Ovary (tissue), 9 donors: ENCODE data around the gene GJD3. TPM values are rescaled to one million over a fixed set of nuclear protein-coding genes. Genes with fewer than 3 reads are reported as not detected.

Experiments used
- DNase-seq, 5 donors: peaks; one replicate each; pipeline ENCODE4 v3.0.0-alpha.2; 2019 to 2020
- H3K27ac ChIP-seq, 2 donors: fragments of 200-600 bp; one replicate each; pipeline versions ENCODE4 v1.5.1 to v1.8.0; 2019 to 2022
- H3K27me3 ChIP-seq: fragments of 200-600 bp; one replicate; pipeline ENCODE4 v1.8.0; 2022
- H3K36me3 ChIP-seq: fragments of 200-600 bp; sonication (generic); one replicate; pipeline ENCODE4 v1.5.1; 2019
- H3K4me1 ChIP-seq: one replicate; pipeline ENCODE4 v1.8.1; 2013; ENCODE audit warnings: mild to moderate bottlenecking, moderate library complexity; ENCODE audit not compliant: insufficient read depth
- H3K4me3 ChIP-seq: fragments of 200-600 bp; sonication (generic); one replicate; pipeline ENCODE4 v1.5.1; 2017
- H3K9me3 ChIP-seq, 2 donors: fragments of 200-600 bp in 1 of 2; sonication (generic) in 1 of 2; one replicate each; pipeline versions ENCODE4 v1.5.1 to v1.8.1; 2013 to 2019; ENCODE audit warnings: mild to moderate bottlenecking in 1 of 2, moderate library complexity in 1 of 2
- CTCF ChIP-seq, 3 donors: fragments of 450-650 bp in 2 of 3; fragments of 200-600 bp in 1 of 3; IDR thresholded peaks; one replicate each; pipeline versions ENCODE4 v1.5.1 to v1.8.0; 2016 to 2022; ENCODE audit warnings: antibody characterized with exemption in 3 of 3, mild to moderate bottlenecking in 1 of 3
- EP300 ChIP-seq: sonication (generic); formaldehyde crosslinking; IDR thresholded peaks from one replicate; pipeline ENCODE4 v1.6.1; 2017; ENCODE audit warnings: antibody characterized with exemption
- POLR2A ChIP-seq: fragments of 450-650 bp; IDR thresholded peaks from one replicate; pipeline ENCODE4 v1.6.1; 2017; ENCODE audit warnings: antibody characterized with exemption, mild to moderate bottlenecking, moderate library complexity
- WGBS, 3 donors: extraction: QIAGEN DNeasy Blood & Tissue Kit in 1 of 3; methylation state at CpG; one replicate each; pipeline versions ENCODE4 v1.1.5 to v1.1.7; 2013 to 2017; 5-methylcytosine and 5-hydroxymethylcytosine counted together
- intact Hi-C, 4 donors: fragments of 100-400 bp; cut with DNase I; formaldehyde crosslinking; loops; one replicate each; pipeline versions ENCODE4 v1.11.0 to v1.15.1; 2022 to 2023
- polyA plus RNA-seq, 2 donors: library from polyadenylated mRNA; stranded (reverse); fragments of 200-250 nt in 1 of 2; fragments of 350-450 nt in 1 of 2; fragmentation: Illumina TruSeq in 1 of 2; extraction: RNeasy Lipid Tissue Mini Kit (QIAGEN cat#74804) in 1 of 2; gene quantifications; one replicate each; pipeline ENCODE4 v1.2.3, GENCODE V29; 2013 to 2014
- total RNA-seq, 7 donors: library from RNA; depleted of rRNA in 2 of 7; stranded (reverse); fragments of >200 nt in 2 of 7; fragmentation: NEBNext Ultra II Directional in 3 of 7; extraction: Animal tissue kit (Norgen Biotek cat#: 25700) in 3 of 7; gene quantifications; one replicate each; pipeline versions ENCODE4 v1.1.0 to v1.2.4, GENCODE V29; 2016 to 2023
- donor health status: DM: no; HTN: no; CAD: no; lungs with moderate emphysema.
- donor health status: DM: no; HTN: no; CAD: no.
- donor health status: Bipolar disorder and iron deficiency.
- donor health status: DM: yes; HTN: yes; CAD: no.
- donor health status: DM: no; HTN: no; CAD: no.
- donor health status: DM: yes; HTN: yes; CAD: no.

The GJD3 gene
- total and polyA plus RNA-seq, 9 donors = 0.24 to 1.8 (median 0.87) TPM; not detected in 3

DNA sequence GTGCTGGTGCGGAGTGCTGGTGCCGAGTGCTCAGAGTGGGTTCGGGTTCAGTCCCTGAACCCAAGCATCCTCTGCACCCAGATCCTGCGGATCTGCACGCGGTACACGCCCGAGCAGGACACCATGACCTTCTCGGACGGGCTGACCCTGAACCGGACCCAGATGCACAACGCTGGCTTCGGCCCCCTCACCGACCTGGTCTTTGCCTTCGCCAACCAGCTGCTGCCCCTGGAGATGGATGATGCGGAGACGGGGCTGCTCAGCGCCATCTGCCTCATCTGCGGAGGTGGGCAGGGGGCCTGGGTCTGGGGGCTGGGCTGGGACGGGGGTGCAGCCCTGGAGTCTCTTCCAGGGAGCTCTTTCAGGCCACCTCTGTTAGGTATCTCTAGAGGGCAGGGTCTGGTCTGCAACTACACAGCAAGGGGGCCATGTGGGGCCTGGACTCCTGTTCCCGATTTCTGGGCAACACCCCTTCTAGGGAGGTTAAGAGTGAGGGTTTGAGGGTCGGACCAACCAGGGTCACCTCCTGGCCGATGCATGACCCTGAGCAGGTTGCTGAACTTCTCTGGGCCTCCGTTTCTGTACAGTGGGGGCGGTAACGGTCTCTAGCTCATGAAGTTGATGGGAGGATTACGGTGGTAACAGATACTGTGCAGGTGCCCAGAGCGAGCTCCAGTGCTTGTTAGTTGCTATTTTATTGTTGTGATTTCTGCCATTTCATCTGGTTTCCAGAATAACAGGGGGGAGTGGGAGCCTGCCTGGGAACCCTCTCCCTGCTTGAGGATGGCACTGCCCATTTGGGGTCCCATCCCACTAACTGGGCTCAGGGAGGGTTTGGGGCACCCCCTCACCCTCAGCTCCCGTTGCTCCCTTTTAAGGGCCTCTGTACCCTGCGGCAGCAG, 10.1 kb downstream of the GJD3 start:
- peak in 3 of 5 donors; percentile 28 to 44 (median 41) for DNase-seq
- H3K9me3 ChIP-seq = no peaks in the 10 kb centered on the region
- peaks cover 9% of the 10 kb centered on the region for H3K4me1 ChIP-seq
- 60 to 67% (median 64%) methylated on average over 30 of the region's 30 CpGs for WGBS, 3 donors
- no peaks in the 10 kb centered on the region for H3K27me3 ChIP-seq
- no peak overlapping the region for H3K27ac ChIP-seq
- no peak overlapping the region for H3K4me3 ChIP-seq
- intact Hi-C loops = loop anchor here (2.0 to 10.0 kb wide), 8 partner anchors 37 to 200 kb away; no protein-coding TSS in a partner anchor
- H3K36me3 ChIP-seq = no peaks in the 10 kb centered on the region
- TF ChIP-seq EP300 (no peak), CTCF (IDR thresholded peaks at IDR 0.05) (no peak), POLR2A (no peak)

GRCh38 chr17:40352779-40353394, 11.7 kb downstream of the GJD3 start:
- H3K4me3 ChIP-seq = no peak overlapping the region
- peaks cover 23% of the 10 kb centered on the region for H3K4me1 ChIP-seq
- H3K9me3 ChIP-seq = no peaks in the 10 kb centered on the region
- no peak overlapping the region for H3K27ac ChIP-seq
- WGBS, 3 donors = 78 to 87% (median 84%) methylated on average over 9 of the region's 9 CpGs
- no peaks in the 10 kb centered on the region for H3K27me3 ChIP-seq
- H3K36me3 ChIP-seq = no peaks in the 10 kb centered on the region
- DNase-seq = peak in 1 of 5 donors; percentile 16
- no peak for TF ChIP-seq CTCF (IDR thresholded peaks at IDR 0.05)
- TF ChIP-seq POLR2A = no peak
- TF ChIP-seq EP300 = no peak
- intact Hi-C loops = loop anchor here (2.0 to 10.0 kb wide), 7 partner anchors 36 to 202 kb away; partner anchors contain the start of gene RARA (in 1 of the 4)

- 73 to 78% (median 78%) methylated on average over 7 of the region's 7 CpGs for WGBS, 3 donors
- TF ChIP-seq CTCF (IDR thresholded peaks at IDR 0.05) (no peak), POLR2A (no peak), EP300 (no peak)
- intact Hi-C loops = loop anchor here (2.0 to 10.0 kb wide), 7 partner anchors 35 to 202 kb away; partner anchors contain the start of gene RARA (in 1 of the 4)
- H3K4me3 ChIP-seq = no peak overlapping the region
- DNase-seq = peak in 1 of 5 donors; percentile 28
- no peak overlapping the region for H3K27ac ChIP-seq
- no peaks in the 10 kb centered on the region for H3K9me3 ChIP-seq
- no peaks in the 10 kb centered on the region for H3K36me3 ChIP-seq
- H3K4me1 ChIP-seq = peaks cover 28% of the 10 kb centered on the region
- no peaks in the 10 kb centered on the region for H3K27me3 ChIP-seq
These were observed 12.2 kb downstream of the GJD3 start for GRCh38 chr17:40352237-40352778.
